CD14-positive monocyte (primary cell): ENCODE results near the gene AANAT. TPM values are rescaled to one million over a fixed set of nuclear protein-coding genes. Genes with fewer than 3 reads are reported as not detected.
A peak's percentile ranks its signal among the peaks of the same experiment; 100 is the strongest.

Experiments
- DNase-seq, 3 donors: peaks; one replicate each; pipeline ENCODE4 v3.0.0-alpha.2; 2011 to 2022
- H2AFZ ChIP-seq: 2 replicates; pipeline ENCODE4 v1.6.0; 2012; ENCODE audit warnings: mild to moderate bottlenecking, low read depth, low read length, inconsistent platforms; ENCODE audit not compliant: insufficient read depth, poor library complexity, severe bottlenecking
- H3K27ac ChIP-seq, 2 donors: 1 replicate in 1 of 2; 2 replicates in 1 of 2; pipeline ENCODE4 v1.5.1; 2012 to 2013; ENCODE audit warnings: low read length in 2 of 2, control low read depth in 1 of 2, inconsistent platforms in 1 of 2, low read depth in 1 of 2, mild to moderate bottlenecking in 1 of 2
- H3K27me3 ChIP-seq, 2 donors: one replicate each; pipeline versions ENCODE4 v1.6.0 to v1.6.1; 2011 to 2013; ENCODE audit warnings: low read length in 2 of 2; ENCODE audit not compliant: control insufficient read depth in 2 of 2, insufficient read depth in 2 of 2
- H3K36me3 ChIP-seq, 2 donors: replicated peaks in 1 of 2; 1 replicate in 1 of 2; 2 replicates in 1 of 2; pipeline versions ENCODE4 v1.5.1 to v1.6.1; 2012 to 2013; ENCODE audit warnings: low read length in 2 of 2, control low read depth in 1 of 2, inconsistent platforms in 1 of 2, mild to moderate bottlenecking in 1 of 2; ENCODE audit not compliant: insufficient read depth in 2 of 2, control insufficient read depth in 1 of 2
- H3K4me1 ChIP-seq, 2 donors: 1 replicate in 1 of 2; 2 replicates in 1 of 2; pipeline versions ENCODE4 v1.5.1 to v1.6.1; 2012 to 2013; ENCODE audit warnings: low read length in 2 of 2, control low read depth in 1 of 2, inconsistent platforms in 1 of 2, mild to moderate bottlenecking in 1 of 2, moderate library complexity in 1 of 2; ENCODE audit not compliant: insufficient read depth in 2 of 2, control insufficient read depth in 1 of 2
- H3K4me2 ChIP-seq: replicated peaks from 2 replicates; pipeline ENCODE3; 2012; ENCODE audit warnings: low read length, moderate library complexity, mild to moderate bottlenecking; ENCODE audit not compliant: poor library complexity, severe bottlenecking; ENCODE audit errors: extremely low read depth
- H3K4me3 ChIP-seq, 3 experiments: fragments of 200-600 bp in 1 of 3; sonication (generic) in 1 of 3; replicated peaks in 1 of 3; 1 replicate in 2 of 3; 2 replicates in 1 of 3; pipeline ENCODE4 v1.5.1; 2011 to 2013; ENCODE audit warnings: low read length in 3 of 3, mild to moderate bottlenecking in 3 of 3, control low read depth in 2 of 3, low read depth in 2 of 3, inconsistent platforms in 1 of 3, moderate library complexity in 1 of 3
- H3K79me2 ChIP-seq: 2 replicates; pipeline ENCODE4 v1.6.0; 2012; ENCODE audit warnings: mild to moderate bottlenecking, control low read depth, inconsistent platforms, low read length, moderate library complexity; ENCODE audit not compliant: insufficient read depth
- H3K9ac ChIP-seq: 2 replicates; pipeline ENCODE4 v1.6.0; 2017; ENCODE audit warnings: low read length, mild to moderate bottlenecking; ENCODE audit not compliant: insufficient read depth, poor library complexity, severe bottlenecking
- H3K9me3 ChIP-seq, 2 donors: replicated peaks in 1 of 2; 1 replicate in 1 of 2; 2 replicates in 1 of 2; pipeline versions ENCODE4 v1.5.1 to v1.6.1; 2012 to 2013; ENCODE audit warnings: low read length in 2 of 2, control low read depth in 1 of 2; ENCODE audit not compliant: control insufficient read depth in 1 of 2, insufficient read depth in 1 of 2
- H4K20me1 ChIP-seq: 2 replicates; pipeline ENCODE4 v1.6.0; 2012; ENCODE audit warnings: mild to moderate bottlenecking, low read length, control low read depth, moderate library complexity; ENCODE audit not compliant: insufficient read depth
- H3K27ac Mint-ChIP-seq, 7 donors: one replicate each; pipeline ENCODE4 v1.8.0; 2020; ENCODE audit warnings: mild to moderate bottlenecking in 7 of 7, mixed read lengths in 7 of 7, moderate library complexity in 6 of 7, inconsistent platforms in 2 of 7
- H3K27me3 Mint-ChIP-seq, 3 donors: one replicate each; pipeline ENCODE4 v1.8.0; 2021 to 2022; ENCODE audit warnings: low read depth in 3 of 3, mild to moderate bottlenecking in 3 of 3, mixed read lengths in 3 of 3, moderate library complexity in 3 of 3, inconsistent platforms in 1 of 3
- H3K36me3 Mint-ChIP-seq, 2 donors: one replicate each; pipeline ENCODE4 v1.8.0; 2020; ENCODE audit warnings: mixed read lengths in 2 of 2, inconsistent platforms in 1 of 2, mild to moderate bottlenecking in 1 of 2
- H3K4me1 Mint-ChIP-seq: one replicate; pipeline ENCODE4 v1.8.0; 2020; ENCODE audit warnings: mild to moderate bottlenecking, mixed read lengths
- H3K4me3 Mint-ChIP-seq, 2 donors: one replicate each; pipeline ENCODE4 v1.8.0; 2020; ENCODE audit warnings: mild to moderate bottlenecking in 2 of 2, mixed read lengths in 2 of 2, moderate library complexity in 1 of 2
- H3K9me3 Mint-ChIP-seq, 7 donors: one replicate each; pipeline ENCODE4 v1.8.0; 2020 to 2022; ENCODE audit warnings: mixed read lengths in 7 of 7, mild to moderate bottlenecking in 6 of 7, moderate library complexity in 6 of 7, inconsistent platforms in 2 of 7
- CTCF ChIP-seq: fragments of 200-600 bp; IDR thresholded peaks from one replicate; pipeline ENCODE4 v1.8.0; 2022; ENCODE audit warnings: antibody characterized with exemption, mild to moderate bottlenecking
- WGBS: methylation state at CpG from one replicate; pipeline ENCODE4 v1.1.5; 2013; ENCODE audit warnings: missing lambda C conversion rate; ENCODE audit not compliant: insufficient coverage; 5-methylcytosine and 5-hydroxymethylcytosine counted together
- intact Hi-C, 2 donors: fragments of 100-400 bp; cut with micrococcal nuclease; formaldehyde crosslinking; loops; one replicate each; pipeline versions ENCODE4 v1.15.0 to v1.15.1; 2023
- polyA plus RNA-seq, 3 donors: library from polyadenylated mRNA; depleted of rRNA in 1 of 3; unstranded in 2 of 3; stranded (reverse) in 1 of 3; fragments of 300-500 nt in 2 of 3; fragments of >200 nt in 1 of 3; fragmentation: Illumina TruSeq in 2 of 3; gene quantifications; 1 replicate in 2 of 3; 2 replicates in 1 of 3; pipeline ENCODE4 v1.2.3, GENCODE V29; 2012 to 2021

AANAT gene
- polyA plus RNA-seq, 3 donors, result not detected

DNA sequence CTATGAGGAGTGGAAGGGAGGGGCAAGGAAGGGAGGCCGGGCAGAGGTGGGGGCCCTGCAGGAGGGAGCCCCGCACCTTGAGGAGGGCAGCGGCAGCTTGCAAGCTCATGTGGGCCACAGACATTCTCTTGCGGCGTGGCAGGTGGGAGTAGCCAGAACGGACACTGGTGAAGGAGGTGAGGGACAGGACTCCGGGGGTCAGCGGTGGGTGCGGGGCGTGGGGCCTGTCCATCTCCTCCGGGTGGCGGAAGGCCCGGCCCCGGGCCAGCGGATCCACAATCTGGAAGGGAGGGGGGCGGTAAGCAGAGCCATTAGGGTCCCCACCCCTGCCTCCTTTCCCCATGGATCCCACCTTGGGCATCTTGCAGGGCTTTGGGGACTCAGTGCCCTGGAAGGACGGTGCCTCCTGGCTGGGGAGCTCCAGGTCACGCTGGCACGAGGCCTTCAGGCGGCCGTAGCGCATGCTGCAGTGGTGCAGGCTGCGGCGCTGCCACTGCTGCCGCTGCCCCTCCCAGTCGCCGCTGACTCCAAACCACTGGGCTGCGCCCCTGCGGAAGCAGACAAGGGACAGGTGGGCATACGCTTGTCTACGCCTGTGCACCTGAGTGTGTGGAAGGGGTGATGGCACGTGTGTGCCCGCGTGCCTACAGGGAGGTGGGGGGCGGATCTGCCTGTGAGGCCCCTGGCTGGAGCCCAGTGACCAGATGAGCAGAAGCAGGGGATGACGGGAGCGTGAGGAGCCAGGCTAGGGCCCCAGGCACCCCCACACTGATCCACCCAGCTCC lies 11.5 kb downstream of the AANAT start:
- DNase-seq, result no peak
- H3K36me3 ChIP-seq, result peaks cover 55 to 68% of the 10 kb centered on the region in 2 donors
- no peak overlapping the region for H3K27ac Mint-ChIP-seq
- H3K27me3 ChIP-seq, result no peaks in the 10 kb centered on the region
- peaks cover 0 to 5% (median 0%) of the 10 kb centered on the region in 3 donors for H3K27me3 Mint-ChIP-seq
- H4K20me1 ChIP-seq, result peaks cover 4% of the 10 kb centered on the region
- WGBS, result 94% methylated on average over 33 of the region's 37 CpGs
- no peak overlapping the region for H3K9ac ChIP-seq
- peaks cover 46 to 47% of the 10 kb centered on the region in 2 donors for H3K4me1 ChIP-seq
- intact Hi-C loops, result no loop called here
- peaks cover 42% of the 10 kb centered on the region for H3K4me1 Mint-ChIP-seq
- no peak overlapping the region for H3K4me3 ChIP-seq
- no peaks in the 10 kb centered on the region for H3K9me3 ChIP-seq
- no peak overlapping the region for H3K4me2 ChIP-seq
- H3K4me3 Mint-ChIP-seq, result no peak overlapping the region
- TF ChIP-seq CTCF, result no peak
- peaks cover 8% of the 10 kb centered on the region for H3K79me2 ChIP-seq
- H3K36me3 Mint-ChIP-seq, result peaks cover 67 to 78% of the 10 kb centered on the region in 2 donors
- peaks cover 0 to 2% (median 0%) of the 10 kb centered on the region in 7 donors for H3K9me3 Mint-ChIP-seq
- H2AFZ ChIP-seq, result no peak overlapping the region
- H3K27ac ChIP-seq, result peak overlapping the region in 1 of 2 donors; percentile 26

DNA sequence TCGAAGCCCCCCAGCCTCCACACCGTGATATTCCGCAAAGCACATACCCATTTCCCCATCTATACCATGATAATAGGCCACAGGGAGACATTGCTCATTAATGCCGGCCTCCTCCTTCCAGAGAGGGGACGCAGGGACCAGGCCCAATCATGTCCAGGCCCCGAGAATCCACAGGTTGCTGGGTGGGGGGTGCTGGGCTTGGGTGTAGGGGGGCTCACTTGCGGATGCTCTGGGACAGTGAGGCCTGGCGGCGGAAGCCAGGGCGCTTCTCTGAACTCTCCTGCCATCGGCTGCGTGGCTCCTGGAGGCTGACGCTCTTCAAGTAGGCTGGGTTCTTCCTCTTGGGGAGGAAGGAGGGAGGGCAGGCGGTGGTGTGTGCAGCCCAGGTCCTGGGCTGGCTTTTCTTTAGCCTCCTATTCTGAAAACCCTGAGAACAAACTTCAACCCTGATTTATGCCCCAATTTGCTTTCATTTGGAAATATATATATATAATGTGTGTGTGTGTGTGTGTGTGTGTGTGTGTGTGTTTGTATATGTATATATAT lies 12.2 kb downstream of the AANAT start:
- Histone ChIP-seq H3K4me2 (no peak overlapping the region), H3K4me3 (no peak overlapping the region), H3K27ac (peak overlapping the region in 1 of 2 donors; percentile 26), H4K20me1 (peaks cover 4% of the 10 kb centered on the region), H3K36me3 (peaks cover 49 to 61% of the 10 kb centered on the region in 2 donors), H3K4me1 (peaks cover 53 to 54% of the 10 kb centered on the region in 2 donors), H3K9ac (no peak overlapping the region), H3K27me3 (no peaks in the 10 kb centered on the region), H3K79me2 (peaks cover 8% of the 10 kb centered on the region), H3K9me3 (no peaks in the 10 kb centered on the region), H2AFZ (no peak overlapping the region)
- H3K4me3 Mint-ChIP-seq, result peak overlapping the region in 1 of 2 donors; percentile 24
- peaks cover 64 to 76% of the 10 kb centered on the region in 2 donors for H3K36me3 Mint-ChIP-seq
- peaks cover 48% of the 10 kb centered on the region for H3K4me1 Mint-ChIP-seq
- peak overlapping the region in 2 of 7 donors; percentile 76 to 78 for H3K27ac Mint-ChIP-seq
- no peak for TF ChIP-seq CTCF
- H3K9me3 Mint-ChIP-seq, result peaks cover 0 to 2% (median 0%) of the 10 kb centered on the region in 7 donors
- peak in 1 of 3 donors; percentile 40 for DNase-seq
- WGBS, result 69% methylated on average over 9 of the region's 14 CpGs
- intact Hi-C loops, result loop anchor here in 1 of 2 donors (2.0 kb wide), 1 partner anchor 13 kb away; the partner anchor contains the start of gene AANAT
- peaks cover 0 to 5% (median 3%) of the 10 kb centered on the region in 3 donors for H3K27me3 Mint-ChIP-seq
